ENCODE results near the gene TPO. TPM values are rescaled to one million over a fixed set of nuclear protein-coding genes. Genes with fewer than 3 reads are reported as not detected.
"Not testable (repeated sequence)": the region's sequence is repeated elsewhere in the genome, so short reads cannot be mapped to it uniquely, and the experiment has no call there.

The TPO gene
- 17.5 TPM for total RNA-seq
- long read RNA-seq, partial matches to known transcripts, result 0 of 32 reads
- long read RNA-seq, other reads (novel, unspliced or antisense), result 32 of 32 reads

- DNase-seq (ENCODE audit: low spot score), result no peak
Observed at GRCh38 chr2:1413156-1413710, at the start of gene TPO. Gene TPO, plus strand, starts transcription at chr2:1413463. Its CDS starts 946 bp downstream, at chr2:1414409.

- no peak for DNase-seq (ENCODE audit: low spot score)
Observed at GRCh38 chr2:1366546-1367134, 46.6 kb upstream of the TPO start.

- no peak for DNase-seq (ENCODE audit: low spot score)
Observed at GRCh38 chr2:1367601-1368000, 45.7 kb upstream of the TPO start.

GRCh38 chr2:1369905-1370304, 43.4 kb upstream of the TPO start:
- DNase-seq (ENCODE audit: low spot score), result no peak

GRCh38 chr2:1370461-1370860, 42.8 kb upstream of the TPO start:
- no peak for DNase-seq (ENCODE audit: low spot score)

GRCh38 chr2:1371082-1371481, 42.2 kb upstream of the TPO start:
- no peak for DNase-seq (ENCODE audit: low spot score)

GRCh38 chr2:1373830-1374229, 39.4 kb upstream of the TPO start:
- DNase-seq (ENCODE audit: low spot score), result no peak

GRCh38 chr2:1374287-1374686, 39.0 kb upstream of the TPO start:
- DNase-seq (ENCODE audit: low spot score), result no peak

GRCh38 chr2:1375794-1376193, 37.5 kb upstream of the TPO start:
- DNase-seq (ENCODE audit: low spot score), result no peak

- DNase-seq (ENCODE audit: low spot score), result no peak
Observed at GRCh38 chr2:1377473-1377872, 35.8 kb upstream of the TPO start.

- no peak for DNase-seq (ENCODE audit: low spot score)
Observed at GRCh38 chr2:1378456-1379150, 34.7 kb upstream of the TPO start.

GRCh38 chr2:1381644-1382043, 31.6 kb upstream of the TPO start:
- no peak for DNase-seq (ENCODE audit: low spot score)

- not testable (repeated sequence) for DNase-seq (ENCODE audit: low spot score)
Observed at GRCh38 chr2:1387954-1388725, 25.1 kb upstream of the TPO start.

- not testable (repeated sequence) for DNase-seq (ENCODE audit: low spot score)
Observed at GRCh38 chr2:1390118-1390517, 23.1 kb upstream of the TPO start.

GRCh38 chr2:1393321-1393720, 19.9 kb upstream of the TPO start:
- DNase-seq (ENCODE audit: low spot score), result no peak

- no peak for DNase-seq (ENCODE audit: low spot score)
Observed at GRCh38 chr2:1394709-1395408, 18.4 kb upstream of the TPO start.

GRCh38 chr2:1397350-1397749, 15.9 kb upstream of the TPO start:
- no peak for DNase-seq (ENCODE audit: low spot score)

- DNase-seq (ENCODE audit: low spot score), result no peak
Observed at GRCh38 chr2:1398191-1398590, 15.1 kb upstream of the TPO start.

GRCh38 chr2:1400943-1401735, 12.1 kb upstream of the TPO start:
- DNase-seq (ENCODE audit: low spot score), result no peak

GRCh38 chr2:1402064-1402463, 11.2 kb upstream of the TPO start:
- DNase-seq (ENCODE audit: low spot score), result no peak

Data from mesenteric fat pad (tissue), 1 donor.